Natural killer cell treated with Interleukin-12 subunit alpha and Interleukin-12 subunit beta and Interleukin-15 and Interleukin-18, amount 100 ng/mL, for 72 hours (primary cell): Measurements from ENCODE around the gene ERICH3. TPM values are rescaled to one million over a fixed set of nuclear protein-coding genes. Genes with fewer than 3 reads are reported as not detected.

Experiments
- ATAC-seq, 2 donors: fragments of 150-1000 bp; cut with Tn5 transposase in 1 of 2; sonication (Bioruptor Pico), chemical (Tn5 transposase) in 1 of 2; 2 replicates each; pipeline ENCODE4 v1.10.0; 2021
- DNase-seq: peaks from one replicate; pipeline ENCODE4 v3.0.0; 2022; ENCODE audit warnings: low spot score
- H3K27ac Mint-ChIP-seq, 2 donors: 1 replicate in 1 of 2; 2 replicates in 1 of 2; pipeline ENCODE4 v1.8.0; 2022; ENCODE audit warnings: mixed read lengths in 2 of 2, mild to moderate bottlenecking in 1 of 2, moderate library complexity in 1 of 2
- H3K27me3 Mint-ChIP-seq, 2 donors: 1 replicate in 1 of 2; 2 replicates in 1 of 2; pipeline ENCODE4 v1.8.0; 2022; ENCODE audit warnings: mixed read lengths in 2 of 2
- H3K36me3 Mint-ChIP-seq: one replicate; pipeline ENCODE4 v1.8.0; 2022; ENCODE audit warnings: mixed read lengths
- H3K4me1 Mint-ChIP-seq, 2 donors: 1 replicate in 1 of 2; 2 replicates in 1 of 2; pipeline ENCODE4 v1.8.0; 2022; ENCODE audit warnings: low read depth in 2 of 2, mixed read lengths in 2 of 2, mild to moderate bottlenecking in 1 of 2
- H3K4me3 Mint-ChIP-seq: one replicate; pipeline ENCODE4 v1.8.0; 2022; ENCODE audit warnings: mixed read lengths
- H3K9me3 Mint-ChIP-seq: 2 replicates; pipeline ENCODE4 v1.8.0; 2022; ENCODE audit warnings: mixed read lengths
- total RNA-seq, 2 donors: library from RNA; stranded (reverse); gene quantifications; one replicate each; pipeline ENCODE4 v1.2.3, GENCODE V29; 2022

ERICH3 gene
- total RNA-seq, 2 donors from 2014 or later, result not detected

GRCh38 chr1:74548961-74549750 is 124.4 kb downstream of the ERICH3 start:
- DNase-seq (no peak), ATAC-seq (no peak)
- peaks cover 3% of the 10 kb centered on the region for H3K9me3 Mint-ChIP-seq
- peaks cover 4% of the 10 kb centered on the region for H3K36me3 Mint-ChIP-seq
- no peaks in the 10 kb centered on the region for H3K4me1 Mint-ChIP-seq
- H3K27ac Mint-ChIP-seq, result no peak overlapping the region
- H3K27me3 Mint-ChIP-seq, result peaks cover 2 to 31% of the 10 kb centered on the region in 2 donors
- no peak overlapping the region for H3K4me3 Mint-ChIP-seq

- H3K4me3 Mint-ChIP-seq, result no peak overlapping the region
- no peaks in the 10 kb centered on the region for H3K36me3 Mint-ChIP-seq
- H3K9me3 Mint-ChIP-seq, result peaks cover 3% of the 10 kb centered on the region
- DNase-seq (no peak), ATAC-seq (no peak)
- no peaks in the 10 kb centered on the region for H3K4me1 Mint-ChIP-seq
- H3K27me3 Mint-ChIP-seq, result peaks cover 5 to 16% of the 10 kb centered on the region in 2 donors
- H3K27ac Mint-ChIP-seq, result no peak overlapping the region
Observed at GRCh38 chr1:74545821-74546220, 127.8 kb downstream of the ERICH3 start.

GRCh38 chr1:74534241-74534640 is 139.4 kb downstream of the ERICH3 start:
- Mint-ChIP-seq H3K4me1 (no peaks in the 10 kb centered on the region), H3K9me3 (no peaks in the 10 kb centered on the region), H3K27ac (no peak overlapping the region), H3K27me3 (no peaks in the 10 kb centered on the region), H3K4me3 (no peak overlapping the region), H3K36me3 (no peaks in the 10 kb centered on the region)
- ATAC-seq (no peak), DNase-seq (no peak)

DNA sequence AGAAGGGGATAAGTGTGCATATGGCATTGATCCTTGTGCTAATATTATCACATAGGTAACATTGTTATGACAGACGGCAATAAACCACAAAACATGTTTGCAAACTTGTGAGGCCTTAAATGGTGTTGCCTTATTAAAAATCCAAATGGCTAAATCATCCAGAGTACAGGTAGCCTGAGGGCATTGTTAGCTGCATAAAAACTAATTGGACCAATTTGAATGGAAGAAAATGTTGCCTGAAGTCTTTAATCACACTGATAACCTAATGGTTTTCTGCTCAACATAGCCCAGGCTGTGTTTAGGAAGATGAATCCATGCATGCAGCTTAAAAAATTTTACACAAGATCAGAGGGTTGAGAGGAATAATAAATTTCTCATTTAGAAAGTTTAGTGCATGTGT is 141.8 kb downstream of the ERICH3 start:
- no peak for ATAC-seq
- H3K9me3 Mint-ChIP-seq, result peaks cover 5% of the 10 kb centered on the region

GRCh38 chr1:74530892-74531291 is 142.7 kb downstream of the ERICH3 start:
- Mint-ChIP-seq H3K9me3 (peaks cover 5% of the 10 kb centered on the region), H3K4me1 (no peaks in the 10 kb centered on the region), H3K4me3 (no peak overlapping the region), H3K27ac (no peak overlapping the region), H3K36me3 (no peaks in the 10 kb centered on the region), H3K27me3 (peaks cover 4 to 24% of the 10 kb centered on the region in 2 donors)
- DNase-seq, result no peak
- no peak for ATAC-seq

More for the DNA sequence above, 141.8 kb downstream of the ERICH3 start:
- Mint-ChIP-seq H3K36me3 (no peaks in the 10 kb centered on the region), H3K27me3 (peaks cover 4 to 23% of the 10 kb centered on the region in 2 donors), H3K4me3 (no peak overlapping the region), H3K4me1 (no peaks in the 10 kb centered on the region), H3K27ac (no peak overlapping the region)
- DNase-seq, result no peak

- H3K36me3 Mint-ChIP-seq, result no peaks in the 10 kb centered on the region
- H3K4me1 Mint-ChIP-seq, result no peaks in the 10 kb centered on the region
- no peak overlapping the region for H3K27ac Mint-ChIP-seq
- DNase-seq, result no peak
- no peak overlapping the region for H3K4me3 Mint-ChIP-seq
- ATAC-seq, result no peak
- peaks cover 5% of the 10 kb centered on the region for H3K9me3 Mint-ChIP-seq
- peaks cover 4 to 32% of the 10 kb centered on the region in 2 donors for H3K27me3 Mint-ChIP-seq
Observed at GRCh38 chr1:74528123-74528522, 145.5 kb downstream of the ERICH3 start.

- Mint-ChIP-seq H3K27ac (no peak overlapping the region), H3K9me3 (peaks cover 5% of the 10 kb centered on the region), H3K27me3 (peaks cover 4 to 42% of the 10 kb centered on the region in 2 donors), H3K4me1 (no peaks in the 10 kb centered on the region), H3K36me3 (no peaks in the 10 kb centered on the region), H3K4me3 (no peak overlapping the region)
- ATAC-seq (no peak), DNase-seq (no peak)
Observed at GRCh38 chr1:74526708-74527107, 146.9 kb downstream of the ERICH3 start.

GRCh38 chr1:74523873-74524480 is 149.6 kb downstream of the ERICH3 start:
- H3K4me1 Mint-ChIP-seq, result no peaks in the 10 kb centered on the region
- H3K27me3 Mint-ChIP-seq, result peaks cover 4 to 44% of the 10 kb centered on the region in 2 donors
- DNase-seq (no peak), ATAC-seq (no peak)
- H3K9me3 Mint-ChIP-seq, result peaks cover 5% of the 10 kb centered on the region
- H3K4me3 Mint-ChIP-seq, result no peak overlapping the region
- no peak overlapping the region for H3K27ac Mint-ChIP-seq
- H3K36me3 Mint-ChIP-seq, result no peaks in the 10 kb centered on the region

DNA sequence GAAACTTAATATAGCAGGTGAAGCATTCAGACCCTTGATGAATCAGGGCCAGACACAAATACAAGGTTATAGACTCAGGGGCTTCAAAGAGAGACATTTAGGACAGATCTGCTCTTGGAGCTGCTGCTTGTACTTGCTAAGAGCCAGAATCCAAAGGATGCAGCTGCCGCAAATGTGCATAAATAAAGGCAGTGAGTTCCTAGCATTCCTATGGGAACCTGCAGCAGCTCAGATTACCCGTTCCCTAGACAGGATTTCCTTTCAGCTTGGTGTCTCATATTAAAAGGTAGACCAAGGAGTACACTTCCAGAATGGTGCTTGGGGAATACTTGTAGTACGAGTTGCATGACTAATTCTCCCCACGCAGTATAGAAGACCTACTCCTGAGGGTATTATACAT is 151.4 kb downstream of the ERICH3 start:
- Mint-ChIP-seq H3K4me1 (no peaks in the 10 kb centered on the region), H3K4me3 (no peak overlapping the region), H3K36me3 (no peaks in the 10 kb centered on the region), H3K9me3 (peaks cover 2% of the 10 kb centered on the region), H3K27me3 (peaks cover 2 to 26% of the 10 kb centered on the region in 2 donors), H3K27ac (no peak overlapping the region)
- DNase-seq (no peak), ATAC-seq (no peak)

Other genes with a start within 250 kb of the ERICH3 start
- not detected for gene LRRC53, start 161.2 kb downstream of the ERICH3 start, total RNA-seq
- 10 to 100 TPM; 15.9 to 23.5 TPM for gene CRYZ, start 59.3 kb upstream of the ERICH3 start, total RNA-seq
- gene TYW3, start 59.4 kb upstream of the ERICH3 start, total RNA-seq, result 10 to 100 TPM; 19.8 to 28.4 TPM